Fibroblast of villous mesenchyme (primary cell): ENCODE results near the gene RSL1D1. TPM values are rescaled to one million over a fixed set of nuclear protein-coding genes. Genes with fewer than 3 reads are reported as not detected.

Source experiments
- DNase-seq: peaks from one replicate; pipeline ENCODE4 v3.0.0-alpha.2; 2010; ENCODE audit warnings: low read depth
- H3K4me3 ChIP-seq: 2 replicates; pipeline ENCODE4 v1.5.1; 2011; ENCODE audit warnings: low read depth, mild to moderate bottlenecking, low read length
- total RNA-seq: library from RNA; depleted of rRNA; stranded (reverse); fragments of >200 nt; gene quantifications from 2 replicates; pipeline ENCODE4 v1.2.3, GENCODE V29; 2012
- TF ChIP-seq, protein P1 (sequence below): IDR thresholded peaks from 2 replicates; pipeline ENCODE4 v1.5.1; 2012; ENCODE audit warnings: low read depth, mild to moderate bottlenecking, low read length; ENCODE audit not compliant: insufficient read depth

Gene RSL1D1
- total RNA-seq, 1 donor = 117 TPM

DNA sequence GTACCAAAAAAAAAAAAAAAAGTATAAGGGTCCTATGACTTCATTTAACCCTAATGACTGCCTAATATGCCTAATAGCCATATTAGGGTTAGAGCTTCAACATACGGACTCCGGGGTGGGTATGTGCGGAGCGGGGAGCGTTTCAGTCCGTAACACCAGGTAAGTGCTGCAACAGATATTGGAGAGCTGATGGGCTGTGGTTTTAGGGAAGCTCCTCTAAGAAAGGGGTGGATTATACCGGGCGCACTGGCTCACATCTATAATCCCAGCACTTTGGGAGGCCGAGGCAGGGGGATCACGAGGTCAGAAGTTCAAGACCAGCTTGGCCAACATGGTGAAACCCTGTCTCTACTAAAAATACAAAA lies 52.3 kb downstream of the RSL1D1 start:
- TF ChIP-seq, protein P1, sequence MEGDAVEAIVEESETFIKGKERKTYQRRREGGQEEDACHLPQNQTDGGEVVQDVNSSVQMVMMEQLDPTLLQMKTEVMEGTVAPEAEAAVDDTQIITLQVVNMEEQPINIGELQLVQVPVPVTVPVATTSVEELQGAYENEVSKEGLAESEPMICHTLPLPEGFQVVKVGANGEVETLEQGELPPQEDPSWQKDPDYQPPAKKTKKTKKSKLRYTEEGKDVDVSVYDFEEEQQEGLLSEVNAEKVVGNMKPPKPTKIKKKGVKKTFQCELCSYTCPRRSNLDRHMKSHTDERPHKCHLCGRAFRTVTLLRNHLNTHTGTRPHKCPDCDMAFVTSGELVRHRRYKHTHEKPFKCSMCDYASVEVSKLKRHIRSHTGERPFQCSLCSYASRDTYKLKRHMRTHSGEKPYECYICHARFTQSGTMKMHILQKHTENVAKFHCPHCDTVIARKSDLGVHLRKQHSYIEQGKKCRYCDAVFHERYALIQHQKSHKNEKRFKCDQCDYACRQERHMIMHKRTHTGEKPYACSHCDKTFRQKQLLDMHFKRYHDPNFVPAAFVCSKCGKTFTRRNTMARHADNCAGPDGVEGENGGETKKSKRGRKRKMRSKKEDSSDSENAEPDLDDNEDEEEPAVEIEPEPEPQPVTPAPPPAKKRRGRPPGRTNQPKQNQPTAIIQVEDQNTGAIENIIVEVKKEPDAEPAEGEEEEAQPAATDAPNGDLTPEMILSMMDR = no peak
- H3K4me3 ChIP-seq = peak overlapping the region; percentile 79
- DNase-seq = no peak

DNA sequence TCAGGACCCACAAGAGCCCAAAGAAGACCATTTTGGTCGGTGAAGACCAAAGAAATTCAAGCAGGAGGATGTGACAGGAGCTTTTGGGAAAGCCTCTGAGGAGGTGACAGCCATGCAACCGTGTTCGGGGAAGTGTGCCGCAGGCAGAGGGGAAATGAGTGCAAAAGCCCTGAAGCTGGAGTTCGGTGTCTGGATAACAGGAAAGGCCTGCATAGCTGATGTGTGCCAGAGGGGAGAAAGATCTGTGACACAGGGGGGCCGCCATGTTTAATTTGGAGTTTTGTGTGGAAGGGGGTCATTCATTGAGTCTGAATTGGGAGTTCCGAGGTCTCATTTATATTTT lies 53.4 kb downstream of the RSL1D1 start:
- peak overlapping the region; percentile 79 for H3K4me3 ChIP-seq
- TF ChIP-seq, protein P1 = no peak
- no peak for DNase-seq

DNA sequence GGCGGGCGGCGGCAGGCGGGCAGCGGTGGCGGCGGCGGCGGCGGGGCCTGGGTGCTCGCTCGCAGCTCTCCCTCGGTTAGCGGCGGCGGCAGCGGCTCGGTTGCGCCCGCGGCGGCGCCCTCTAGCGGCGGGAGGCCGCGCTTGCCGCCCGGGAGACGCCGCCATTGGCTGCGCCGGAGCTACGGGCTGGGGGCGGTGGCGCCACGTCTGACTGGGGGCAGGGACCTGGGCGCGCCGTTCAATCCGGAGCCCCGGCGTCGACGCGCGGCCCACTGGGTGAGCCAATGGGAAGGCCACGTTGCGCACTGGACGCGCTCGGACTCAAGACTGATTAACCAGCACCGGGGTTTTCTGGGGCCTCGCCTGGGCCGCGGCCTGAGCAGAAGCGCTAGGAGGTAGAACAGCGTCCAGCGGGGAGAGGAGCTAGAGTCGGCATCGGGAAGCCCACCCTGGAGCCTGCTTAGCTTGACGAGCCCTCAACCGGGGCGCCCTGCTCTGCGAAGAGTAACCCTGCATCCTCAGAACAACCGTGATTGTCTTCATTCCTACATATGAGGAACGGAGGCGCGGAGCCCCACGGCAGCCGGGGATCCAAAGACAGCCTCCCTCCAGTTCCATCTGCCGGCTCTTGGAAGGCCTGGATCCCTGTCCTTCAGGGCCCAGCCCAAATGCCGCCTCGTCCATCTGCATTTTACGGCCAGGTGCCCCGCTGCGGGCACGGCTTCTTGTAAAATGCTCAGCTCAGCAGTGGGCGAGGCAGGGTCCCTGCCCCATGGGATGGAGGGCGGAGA lies 54.0 kb downstream of the RSL1D1 start, which contains the start of gene ZC3H7A:
Gene ZC3H7A (minus strand): TSS at position 93 of the 791 bp plus-strand sequence. CDS start 14,904 bp downstream, outside the sequence.
- peak within 1 kb of the TSS; percentile 84 for H3K4me3 ChIP-seq
- TF ChIP-seq, protein P1 = peak; percentile 39
- peak; percentile 98 for DNase-seq

DNA sequence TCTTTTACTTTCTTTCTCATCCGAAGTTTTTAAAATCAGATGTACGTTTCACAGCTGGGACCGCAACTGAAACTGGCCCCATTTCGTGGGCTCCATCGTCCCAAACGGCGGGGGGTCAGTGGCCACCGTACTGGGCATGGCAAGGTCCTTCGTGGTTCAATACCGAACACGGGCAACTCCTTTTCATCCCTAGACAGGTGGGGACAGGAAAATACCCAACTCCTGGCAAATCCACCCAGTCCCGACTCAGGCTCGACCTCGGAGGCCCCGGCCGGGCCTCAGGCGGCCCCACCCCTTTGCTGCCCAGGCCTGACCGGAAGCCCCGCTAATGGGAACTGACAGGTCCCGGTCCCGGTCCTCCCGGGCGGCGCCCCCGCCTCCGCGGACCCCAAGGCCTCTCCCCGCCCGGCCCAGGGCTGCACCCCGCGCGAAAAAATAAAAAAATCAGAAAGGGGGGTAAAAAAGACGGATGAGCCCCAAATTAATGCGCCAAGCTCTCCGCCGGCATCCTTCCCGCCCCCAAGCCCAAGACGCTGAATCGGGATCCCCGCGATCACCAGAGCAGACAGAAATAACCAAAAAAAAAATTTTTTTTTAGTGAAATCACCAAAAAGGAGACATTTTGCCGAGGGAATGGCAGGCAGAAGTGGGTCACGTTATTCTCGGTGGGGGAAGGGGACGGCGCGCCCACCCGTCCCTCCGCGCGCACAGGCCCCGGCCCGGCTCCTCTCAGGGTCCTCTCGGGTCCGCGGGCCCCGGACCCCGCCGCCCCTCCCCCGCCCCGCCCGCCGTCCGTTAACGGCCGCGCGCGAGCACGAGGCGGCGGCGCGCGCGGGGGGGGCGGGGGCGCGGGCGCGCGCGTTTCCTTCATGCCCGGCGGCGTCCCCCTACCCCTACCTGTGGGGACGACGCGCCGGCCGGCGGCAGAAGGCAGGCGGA lies 54.8 kb downstream of the RSL1D1 start:
- TF ChIP-seq, protein P1 = no peak
- peak; percentile 73 for DNase-seq
- H3K4me3 ChIP-seq = peak overlapping the region; percentile 84

DNA sequence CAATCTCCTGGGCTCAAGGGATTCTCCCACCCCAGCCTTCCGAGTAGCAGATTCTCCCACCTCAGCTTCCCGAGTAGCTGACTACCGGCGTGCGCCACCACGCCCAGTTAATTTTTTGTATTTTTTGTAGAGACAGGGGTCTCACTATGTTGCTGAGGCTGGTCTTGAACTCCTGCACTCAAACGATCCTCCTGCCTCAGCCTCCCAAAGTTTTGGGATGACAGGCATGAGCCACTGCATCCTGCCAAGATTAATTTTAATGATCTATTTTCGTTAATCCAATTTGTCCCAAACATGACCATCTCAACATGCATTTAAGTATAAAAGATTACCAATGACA lies 55.5 kb downstream of the RSL1D1 start:
- no peak for DNase-seq
- H3K4me3 ChIP-seq = peak overlapping the region; percentile 84
- TF ChIP-seq, protein P1 = no peak

DNA sequence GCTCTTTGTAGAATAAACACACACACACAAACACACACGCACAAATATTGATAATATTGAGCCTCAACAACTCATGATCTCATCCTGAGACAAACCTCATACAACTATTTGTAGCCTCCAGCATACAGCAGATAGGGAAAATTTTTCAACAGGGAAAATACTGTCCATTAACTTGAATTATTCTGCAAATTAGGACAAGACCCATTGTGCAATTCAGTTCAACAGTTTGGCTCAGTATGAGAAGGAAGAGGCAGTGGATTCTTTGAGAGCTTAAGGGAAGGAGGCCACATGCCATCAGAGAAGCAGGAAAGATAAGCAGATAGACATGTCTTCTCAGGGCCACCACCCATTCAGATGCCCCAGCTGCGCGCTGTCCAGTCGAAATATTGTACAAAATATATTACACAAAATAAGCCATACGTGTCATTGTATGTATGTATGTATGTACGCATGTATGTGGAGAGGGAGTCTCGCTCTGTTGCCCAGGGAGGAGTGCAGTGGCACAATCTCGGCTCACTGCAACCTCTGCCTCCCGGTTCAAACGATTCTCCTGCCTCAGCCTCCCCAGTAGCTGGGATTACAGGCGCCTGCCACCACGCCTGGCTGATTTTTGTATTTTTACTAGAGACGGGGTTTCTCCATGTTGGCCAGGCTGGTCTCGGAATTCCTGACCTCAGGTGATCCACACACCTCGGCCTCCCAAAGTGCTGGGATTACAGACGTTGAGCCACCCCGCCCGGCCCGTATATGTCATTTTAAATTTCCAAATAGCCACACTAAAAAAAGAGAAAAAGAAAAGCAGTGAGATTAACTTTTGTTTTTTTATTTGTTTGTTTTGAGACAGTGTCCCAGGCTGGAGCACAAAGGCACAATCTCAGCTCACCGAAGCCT lies 56.1 kb downstream of the RSL1D1 start:
- TF ChIP-seq, protein P1 = no peak
- peak; percentile 32 for DNase-seq

More for the DNA sequence above, 56.1 kb downstream of the RSL1D1 start:
- peak overlapping the region; percentile 84 for H3K4me3 ChIP-seq
